Uterus (tissue), 4 donors: ENCODE results near the gene IER3. TPM values are rescaled to one million over a fixed set of nuclear protein-coding genes. Genes with fewer than 3 reads are reported as not detected.

ENCODE experiments used
- DNase-seq, 2 donors: peaks; one replicate each; pipeline ENCODE4 v3.0.0-alpha.2; 2019 to 2020
- H3K27ac ChIP-seq, 2 donors: fragments of 200-600 bp; sonication (generic); 1 replicate in 1 of 2; 2 replicates in 1 of 2; pipeline ENCODE4 v1.5.1; 2016 to 2018
- H3K27me3 ChIP-seq, 2 donors: fragments of 200-600 bp; sonication (generic); one replicate each; pipeline ENCODE4 v1.5.1; 2018 to 2019; ENCODE audit warnings: control low read depth in 1 of 2
- H3K36me3 ChIP-seq, 2 donors: fragments of 200-600 bp; sonication (generic); one replicate each; pipeline ENCODE4 v1.5.1; 2019; ENCODE audit warnings: control low read depth in 1 of 2
- H3K4me1 ChIP-seq, 2 donors: fragments of 200-600 bp; sonication (generic); one replicate each; pipeline ENCODE4 v1.5.1; 2018 to 2019; ENCODE audit warnings: control low read depth in 1 of 2
- H3K4me3 ChIP-seq, 2 donors: fragments of 200-600 bp; sonication (generic); 1 replicate in 1 of 2; 2 replicates in 1 of 2; pipeline ENCODE4 v1.5.1; 2018 to 2019; ENCODE audit warnings: mild to moderate bottlenecking in 1 of 2
- H3K9me3 ChIP-seq, 2 donors: fragments of 200-600 bp; sonication (generic); one replicate each; pipeline ENCODE4 v1.5.1; 2019; ENCODE audit warnings: control low read depth in 1 of 2
- CTCF ChIP-seq, 4 experiments: fragments of 200-600 bp in 2 of 4; fragments of 450-650 bp in 2 of 4; sonication (generic) in 2 of 4; IDR thresholded peaks; one replicate each; pipeline ENCODE4 v1.5.1; 2016 to 2019; ENCODE audit warnings: antibody characterized with exemption in 4 of 4, mild to moderate bottlenecking in 2 of 4, moderate library complexity in 1 of 4
- POLR2A ChIP-seq, 2 donors: fragments of 450-650 bp; IDR thresholded peaks; one replicate each; pipeline ENCODE4 v1.6.1; 2016; ENCODE audit warnings: antibody characterized with exemption in 2 of 2, mild to moderate bottlenecking in 1 of 2, moderate library complexity in 1 of 2
- intact Hi-C: fragments of 100-400 bp; cut with DNase I; formaldehyde crosslinking; loops from one replicate; pipeline ENCODE4 v1.15.1; 2023; ENCODE audit warnings: low total_unique reads
- total RNA-seq, 4 donors: library from RNA; depleted of rRNA in 3 of 4; stranded (reverse); fragments of >200 nt in 3 of 4; gene quantifications; one replicate each; pipeline versions ENCODE4 v1.1.0 to v1.2.4, GENCODE V29; 2014 to 2023
- donor health status: DM: yes; HTN: yes; CAD: no.

The IER3 gene
- total RNA-seq, 4 donors from 2014 or later = 0.88 to 23.8 (median 10.4) TPM

DNA sequence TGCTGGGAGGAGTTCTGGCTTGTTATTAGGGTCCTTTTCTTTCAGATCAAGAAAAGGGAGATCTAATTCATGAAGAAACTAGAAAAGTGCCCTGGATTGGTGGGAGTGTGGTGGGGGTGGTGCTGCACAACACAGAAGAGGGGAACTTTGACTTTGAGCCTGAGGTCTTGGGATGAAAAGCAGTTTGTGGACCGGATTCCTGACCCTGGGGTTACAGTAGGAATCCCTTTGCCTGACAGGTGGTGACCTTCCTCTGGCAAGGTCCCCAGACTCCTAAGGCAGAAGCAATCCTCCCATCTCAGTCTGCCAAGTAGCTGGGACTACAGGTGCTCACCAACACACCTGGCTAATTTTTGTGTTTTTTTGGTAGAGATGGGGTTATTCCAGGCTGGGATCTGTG lies 45.3 kb upstream of the IER3 start:
- Histone ChIP-seq H3K27ac (no peak overlapping the region), H3K4me3 (no peak overlapping the region), H3K27me3 (no peaks in the 10 kb centered on the region), H3K9me3 (no peaks in the 10 kb centered on the region), H3K4me1 (no peaks in the 10 kb centered on the region), H3K36me3 (no peaks in the 10 kb centered on the region)
- no peak for DNase-seq
- intact Hi-C loops = no loop called here
- TF ChIP-seq CTCF (IDR thresholded peaks at IDR 0.05) (no peak), POLR2A (IDR thresholded peaks at IDR 0.05) (no peak)

- Histone ChIP-seq H3K36me3 (no peaks in the 10 kb centered on the region), H3K27ac (peak overlapping the region in 1 of 2 donors; percentile 36), H3K4me1 (peaks cover 0 to under 1% of the 10 kb centered on the region in 2 donors), H3K9me3 (no peaks in the 10 kb centered on the region), H3K4me3 (no peak overlapping the region), H3K27me3 (no peaks in the 10 kb centered on the region)
- TF ChIP-seq POLR2A (IDR thresholded peaks at IDR 0.05) (no peak), CTCF (IDR thresholded peaks at IDR 0.05) (no peak)
- intact Hi-C loops = no loop called here
- no peak for DNase-seq
Observed at GRCh38 chr6:30787954-30788353, 43.6 kb upstream of the IER3 start.

DNA sequence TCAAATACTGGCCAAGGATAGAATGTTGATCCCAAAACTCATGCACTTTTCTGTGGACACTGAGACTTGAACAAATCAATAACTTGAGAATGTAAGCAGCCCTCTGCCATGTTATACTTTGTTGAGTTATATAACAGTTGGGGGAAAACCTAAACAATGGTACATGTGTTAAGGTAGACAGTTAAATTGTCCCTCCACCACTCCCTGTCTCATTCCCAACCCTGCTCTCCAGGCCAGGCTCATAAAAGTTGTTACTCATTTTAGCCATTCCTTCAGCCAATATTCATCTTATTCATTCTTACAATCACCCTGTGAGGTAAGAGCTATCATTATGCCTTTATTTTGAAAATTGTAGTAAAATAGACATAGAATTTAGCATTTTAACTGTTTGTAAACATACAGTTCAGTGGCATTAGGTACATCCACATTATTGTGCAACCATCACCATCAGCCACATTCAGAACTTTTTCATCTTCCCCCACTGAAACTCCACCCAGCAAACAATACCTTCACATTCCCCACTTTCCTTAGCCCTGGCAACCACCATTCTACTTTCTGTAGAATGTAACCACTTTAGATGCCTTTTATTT lies 38.2 kb upstream of the IER3 start:
- no peaks in the 10 kb centered on the region for H3K27me3 ChIP-seq
- peak overlapping the region; percentile 82 to 96 for H3K27ac ChIP-seq
- H3K36me3 ChIP-seq = no peaks in the 10 kb centered on the region
- no peak for DNase-seq
- no peaks in the 10 kb centered on the region for H3K9me3 ChIP-seq
- H3K4me1 ChIP-seq = peaks cover 24 to 32% of the 10 kb centered on the region in 2 donors
- TF ChIP-seq POLR2A (IDR thresholded peaks at IDR 0.05) = peak in 1 of 2 donors; percentile 1
- no peak for TF ChIP-seq CTCF (IDR thresholded peaks at IDR 0.05)
- H3K4me3 ChIP-seq = no peak overlapping the region
- intact Hi-C loops = no loop called here

DNA sequence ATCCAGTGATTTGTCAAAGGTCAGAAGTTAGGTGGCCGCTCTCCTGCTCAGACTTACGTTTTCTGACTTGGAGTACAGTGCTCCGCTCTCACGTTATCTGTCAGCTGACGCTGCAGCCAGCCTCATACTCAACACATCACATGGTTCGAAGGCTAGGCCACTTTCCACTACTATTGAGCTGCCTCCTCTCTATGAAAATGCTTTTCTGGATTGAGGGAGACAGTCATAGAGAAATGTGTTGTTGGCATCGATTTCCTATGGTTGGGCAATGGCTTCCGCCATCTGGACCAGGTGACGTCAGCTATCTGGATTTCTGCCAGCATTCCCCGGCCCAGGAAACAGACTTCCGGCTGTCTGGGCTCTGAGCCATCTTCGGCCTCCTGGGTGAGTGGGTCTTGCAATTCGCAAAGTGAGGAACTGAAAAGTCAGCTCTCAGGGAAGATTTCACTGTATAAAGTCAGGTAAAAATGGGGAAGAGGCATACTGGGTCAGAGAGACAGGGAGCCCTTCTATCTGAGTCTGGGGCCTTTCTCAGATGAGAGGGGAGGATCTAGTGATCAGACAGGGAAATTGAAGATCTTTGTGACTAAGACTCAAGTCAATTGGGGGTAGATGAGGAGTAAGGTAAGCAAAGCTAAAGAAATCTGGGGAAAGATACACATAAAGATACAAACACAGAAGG lies 37.5 kb upstream of the IER3 start:
- H3K4me1 ChIP-seq = peaks cover 24 to 32% of the 10 kb centered on the region in 2 donors
- intact Hi-C loops = no loop called here
- no peaks in the 10 kb centered on the region for H3K9me3 ChIP-seq
- peak; percentile 98 to 99 for DNase-seq
- H3K36me3 ChIP-seq = no peaks in the 10 kb centered on the region
- H3K27ac ChIP-seq = peak overlapping the region; percentile 82 to 96
- no peaks in the 10 kb centered on the region for H3K27me3 ChIP-seq
- H3K4me3 ChIP-seq = peak overlapping the region in 1 of 2 donors; percentile 7
- TF ChIP-seq CTCF (IDR thresholded peaks at IDR 0.05) = no peak
- TF ChIP-seq POLR2A (IDR thresholded peaks at IDR 0.05) = peak in 1 of 2 donors; percentile 24

DNA sequence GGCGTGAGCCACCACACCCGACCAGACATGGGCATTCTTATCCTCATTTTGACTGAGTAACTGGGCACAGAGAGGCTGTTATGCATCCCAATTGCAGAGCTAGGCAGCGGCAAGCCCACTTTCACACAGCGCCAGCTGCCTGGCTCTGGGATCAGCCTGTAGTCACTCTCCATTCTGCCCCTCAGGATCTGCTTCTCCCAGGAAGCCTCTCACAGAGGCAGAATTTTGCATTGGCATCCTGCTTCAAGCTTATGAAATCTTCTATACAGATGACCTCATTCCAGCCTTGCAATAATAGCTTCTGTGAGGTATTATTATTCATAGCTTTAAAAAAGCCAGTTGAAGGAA lies 37.0 kb upstream of the IER3 start:
- no peaks in the 10 kb centered on the region for H3K36me3 ChIP-seq
- no peak for DNase-seq
- H3K27ac ChIP-seq = peak overlapping the region; percentile 82 to 96
- peak overlapping the region in 1 of 2 donors; percentile 7 for H3K4me3 ChIP-seq
- intact Hi-C loops = no loop called here
- no peaks in the 10 kb centered on the region for H3K27me3 ChIP-seq
- no peaks in the 10 kb centered on the region for H3K9me3 ChIP-seq
- H3K4me1 ChIP-seq = peaks cover 24 to 32% of the 10 kb centered on the region in 2 donors
- TF ChIP-seq CTCF (IDR thresholded peaks at IDR 0.05) = no peak
- TF ChIP-seq POLR2A (IDR thresholded peaks at IDR 0.05) = no peak
